ENCODE results near the gene CX3CL1. TPM values are rescaled to one million over a fixed set of nuclear protein-coding genes. Genes with fewer than 3 reads are reported as not detected.
"Not testable (repeated sequence)": the region's sequence is repeated elsewhere in the genome, so short reads cannot be mapped to it uniquely, and the experiment has no call there.

CX3CL1 gene
- total and polyA plus RNA-seq, 2 of the 4 experiments (the other 2 are of a cell fraction) = 0.18 to 0.77 TPM

GRCh38 chr16:57341441-57342303 lies 30.6 kb upstream of the CX3CL1 start:
- H4K8ac ChIP-seq (ENCODE audit: low read depth in 2 of 2, low read length in 2 of 2) = no peak overlapping the region
- no peak overlapping the region for H3K18ac ChIP-seq (ENCODE audit: low read depth, low read length)
- in situ Hi-C loops (cut with MboI; ENCODE audit: low sequenced_read_pairs) (no loop called here), intact Hi-C loops (cut with micrococcal nuclease) (no loop called here), dilution Hi-C loops (cut with HindIII; ENCODE audit: low sequenced_read_pairs, unreplicated experiment) (no loop called here)
- H3K9me1 ChIP-seq (ENCODE audit: insufficient read depth, low read length) = peaks cover 9% of the 10 kb centered on the region
- H3K4me3 ChIP-seq (ENCODE audit: insufficient read depth, low read depth, low read length) = no peak overlapping the region
- H3K36me3 ChIP-seq (ENCODE audit: control insufficient read depth, insufficient read depth, low read length) = no peaks in the 10 kb centered on the region
- CTCF ChIA-PET = interaction anchor here (0.7 to 1.1 kb wide), 2 partner anchors 11 to 81 kb away, joined by 3 read pairs; no protein-coding TSS in a partner anchor
- no peak overlapping the region for H3K56ac ChIP-seq (ENCODE audit: extremely low read depth, insufficient read depth, low read length)
- ATAC-seq (ENCODE audit: low read depth) = peak; percentile 77
- no peak overlapping the region for H2AFZ ChIP-seq (replicated peaks; ENCODE audit: low read length, poor library complexity)
- WGBS, 2 experiments (ENCODE audit: extremely low coverage in 2 of 2, insufficient read length in 1 of 2) = 35% methylated on average over 4 of the region's 8 CpGs; no CpG with 5 or more reads in 1 of the 2 experiments
- no peak overlapping the region for H2AK5ac ChIP-seq (ENCODE audit: low read depth, low read length)
- TF ChIP-seq, protein P1, sequence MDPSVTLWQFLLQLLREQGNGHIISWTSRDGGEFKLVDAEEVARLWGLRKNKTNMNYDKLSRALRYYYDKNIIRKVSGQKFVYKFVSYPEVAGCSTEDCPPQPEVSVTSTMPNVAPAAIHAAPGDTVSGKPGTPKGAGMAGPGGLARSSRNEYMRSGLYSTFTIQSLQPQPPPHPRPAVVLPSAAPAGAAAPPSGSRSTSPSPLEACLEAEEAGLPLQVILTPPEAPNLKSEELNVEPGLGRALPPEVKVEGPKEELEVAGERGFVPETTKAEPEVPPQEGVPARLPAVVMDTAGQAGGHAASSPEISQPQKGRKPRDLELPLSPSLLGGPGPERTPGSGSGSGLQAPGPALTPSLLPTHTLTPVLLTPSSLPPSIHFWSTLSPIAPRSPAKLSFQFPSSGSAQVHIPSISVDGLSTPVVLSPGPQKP (IDR thresholded peaks at IDR 0.05; ENCODE audit: borderline replicate concordance, low read depth, low read length) = no peak
- TF ChIP-seq MAFK (IDR thresholded peaks at IDR 0.05; ENCODE audit: low read depth, low read length) = 0 out of 2 replicates have a peak, but pooled peaks have one; percentile 2
- H3K4me1 ChIP-seq (ENCODE audit: control insufficient read depth, insufficient read depth, low read length) = peaks cover 8% of the 10 kb centered on the region
- no peak overlapping the region for H3K27ac ChIP-seq (ENCODE audit: insufficient read depth, low read length)
- peak; percentile 86 for DNase-seq
- no peaks in the 10 kb centered on the region for H3K79me1 ChIP-seq (ENCODE audit: low read depth in 1 of 2, low read length in 2 of 2)
- H3K9me3 ChIP-seq (ENCODE audit: control insufficient read depth, insufficient read depth, low read length) = peaks cover 5% of the 10 kb centered on the region
- no peak overlapping the region for H2AK9ac ChIP-seq (replicated peaks; ENCODE audit: low read depth, low read length, poor library complexity)
- H3K27me3 ChIP-seq (ENCODE audit: control insufficient read depth, insufficient read depth, low read length) = peaks cover 39% of the 10 kb centered on the region
- no peak overlapping the region for H3K23ac ChIP-seq (ENCODE audit: low read depth, low read length)
- no peak overlapping the region for H2BK120ac ChIP-seq (ENCODE audit: low read depth, low read length)
- H2BK20ac ChIP-seq (ENCODE audit: low read depth, low read length) = no peak overlapping the region
- POLR2A ChIA-PET (ENCODE audit: unreplicated experiment) = no interaction called here
- H3K14ac ChIP-seq (replicated peaks; ENCODE audit: low read depth, low read length) = no peak overlapping the region
- H3K4me2 ChIP-seq (ENCODE audit: low read depth, low read length) = 0 out of 2 replicates have a peak overlapping the region, but pooled peaks have one; percentile 19
- no peak overlapping the region for H3K9ac ChIP-seq (ENCODE audit: low read depth, low read length)
- H2BK15ac ChIP-seq (ENCODE audit: low read depth, low read length) = no peak overlapping the region
- H2BK5ac ChIP-seq (ENCODE audit: low read depth, low read length, poor library complexity, severe bottlenecking) = no peak overlapping the region
- H4K20me1 ChIP-seq (ENCODE audit: insufficient read depth, low read length) = peaks cover 20% of the 10 kb centered on the region
- H4K91ac ChIP-seq (ENCODE audit: insufficient read depth, low read depth, low read length) = no peak overlapping the region
- no TSS peak for BruUV-seq (replicated peaks)
- no peak overlapping the region for H4K5ac ChIP-seq (ENCODE audit: low read depth, low read length)
- H3K4ac ChIP-seq (ENCODE audit: low read depth, low read length) = no peak overlapping the region

- POLR2A ChIA-PET (ENCODE audit: unreplicated experiment); H3K9ac ChIP-seq (ENCODE audit: low read depth, low read length); H3K4ac ChIP-seq (ENCODE audit: low read depth, low read length); H3K4me3 ChIP-seq (ENCODE audit: insufficient read depth, low read depth, low read length); H2BK20ac ChIP-seq (ENCODE audit: low read depth, low read length); ATAC-seq (ENCODE audit: low read depth); H2AFZ ChIP-seq (replicated peaks; ENCODE audit: low read length, poor library complexity); dilution Hi-C loops (cut with HindIII; ENCODE audit: low sequenced_read_pairs, unreplicated experiment); H3K36me3 ChIP-seq (ENCODE audit: control insufficient read depth, insufficient read depth, low read length); H4K91ac ChIP-seq (ENCODE audit: insufficient read depth, low read depth, low read length); H2BK5ac ChIP-seq (ENCODE audit: low read depth, low read length, poor library complexity, severe bottlenecking); H4K5ac ChIP-seq (ENCODE audit: low read depth, low read length); H2BK15ac ChIP-seq (ENCODE audit: low read depth, low read length); H2AK9ac ChIP-seq (replicated peaks; ENCODE audit: low read depth, low read length, poor library complexity); H4K8ac ChIP-seq (ENCODE audit: low read depth in 2 of 2, low read length in 2 of 2); H3K9me3 ChIP-seq (ENCODE audit: control insufficient read depth, insufficient read depth, low read length); DNase-seq; H3K18ac ChIP-seq (ENCODE audit: low read depth, low read length); H3K27ac ChIP-seq (ENCODE audit: insufficient read depth, low read length); H3K4me1 ChIP-seq (ENCODE audit: control insufficient read depth, insufficient read depth, low read length); H3K14ac ChIP-seq (replicated peaks; ENCODE audit: low read depth, low read length); BruUV-seq (replicated peaks); H3K23ac ChIP-seq (ENCODE audit: low read depth, low read length); CTCF ChIA-PET; in situ Hi-C loops (cut with MboI; ENCODE audit: low sequenced_read_pairs); H3K9me1 ChIP-seq (ENCODE audit: insufficient read depth, low read length); H3K79me1 ChIP-seq (ENCODE audit: low read depth in 1 of 2, low read length in 2 of 2); H3K4me2 ChIP-seq (ENCODE audit: low read depth, low read length); intact Hi-C loops (cut with micrococcal nuclease); H2BK120ac ChIP-seq (ENCODE audit: low read depth, low read length); H3K56ac ChIP-seq (ENCODE audit: extremely low read depth, insufficient read depth, low read length); H2AK5ac ChIP-seq (ENCODE audit: low read depth, low read length): not testable (repeated sequence)
- Histone ChIP-seq H4K20me1 (ENCODE audit: insufficient read depth, low read length) (peaks cover 20% of the 10 kb centered on the region), H3K27me3 (ENCODE audit: control insufficient read depth, insufficient read depth, low read length) (peaks cover 43% of the 10 kb centered on the region)
- 100% methylated on average over 5 of the region's 9 CpGs; no CpG with 5 or more reads in 1 of the 2 experiments for WGBS, 2 experiments (ENCODE audit: extremely low coverage in 2 of 2, insufficient read length in 1 of 2)
These were observed 29.7 kb upstream of the CX3CL1 start for GRCh38 chr16:57342606-57343005.
